GM06990 (cell line): Measurements from ENCODE around the gene USP24.

Experiments
- DNase-seq: peaks from one replicate; pipeline ENCODE4 v3.0.0-alpha.2; 2011; ENCODE audit not compliant: insufficient read length; ENCODE audit errors: extremely low read depth
- H3K27me3 ChIP-seq: replicated peaks from 2 replicates; pipeline ENCODE4 v1.6.0; 2011; ENCODE audit warnings: low read length; ENCODE audit not compliant: control insufficient read depth, insufficient read depth
- H3K36me3 ChIP-seq: 2 replicates; pipeline ENCODE4 v1.5.1; 2011; ENCODE audit warnings: low read length; ENCODE audit not compliant: control insufficient read depth, insufficient read depth
- H3K4me3 ChIP-seq: replicated peaks from 2 replicates; pipeline ENCODE4 v1.5.1; 2011; ENCODE audit warnings: low read depth, mild to moderate bottlenecking, control low read depth, low read length
- CTCF ChIP-seq: IDR thresholded peaks from 2 replicates; pipeline ENCODE4 v1.5.1; 2011; ENCODE audit warnings: low read length, control low read depth, mild to moderate bottlenecking, inconsistent platforms; ENCODE audit not compliant: insufficient read depth, poor library complexity, severe bottlenecking

USP24 gene

DNA sequence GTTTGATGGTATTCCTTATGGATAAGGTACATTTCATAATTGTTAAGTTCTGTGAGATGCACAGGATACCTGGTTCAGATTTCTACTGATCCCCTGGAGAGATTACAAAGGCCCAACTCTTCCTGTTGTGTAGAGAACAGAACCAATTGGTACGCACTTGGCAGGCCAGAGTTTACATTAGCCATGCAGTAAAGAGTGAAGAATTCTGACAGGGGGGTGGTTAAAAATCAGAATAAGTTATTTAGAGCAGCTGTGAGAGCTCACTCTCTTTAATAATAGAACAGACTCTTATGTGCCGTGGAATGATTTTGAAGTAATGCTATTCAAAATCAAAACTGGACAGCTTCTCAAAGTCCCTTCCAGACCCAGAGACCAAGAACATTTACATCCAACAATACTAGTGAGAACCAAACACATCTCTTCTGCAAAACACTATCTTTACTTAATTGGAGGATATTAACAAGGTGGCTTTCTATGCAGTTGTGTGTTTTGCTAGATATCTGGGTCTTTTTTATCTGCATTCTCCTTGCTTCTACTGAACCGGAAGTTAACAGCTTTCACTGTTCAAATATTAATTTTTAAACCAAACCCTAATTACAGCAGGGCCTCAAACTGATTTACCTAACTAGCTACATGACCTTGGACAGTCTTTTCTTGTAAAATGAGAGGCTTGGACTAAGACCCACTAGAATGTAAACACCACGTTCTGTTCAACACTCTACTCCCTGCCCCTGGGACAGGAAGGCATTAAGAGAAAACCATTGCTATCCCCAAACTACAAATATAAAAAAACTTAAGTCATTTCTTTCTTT is 4.0 kb downstream of the USP24 start:
- Histone ChIP-seq H3K27me3 (no peaks in the 10 kb centered on the region), H3K4me3 (no peak overlapping the region; the same call in 1 of the 2 replicates), H3K36me3 (no peaks in the 10 kb centered on the region; the same call in 1 of the 2 replicates)
- no peak for TF ChIP-seq CTCF
- DNase-seq = no peak

GRCh38 chr1:55209247-55209646 is 5.9 kb downstream of the USP24 start:
- H3K4me3 ChIP-seq = no peak overlapping the region
- H3K27me3 ChIP-seq = no peaks in the 10 kb centered on the region
- DNase-seq = no peak
- TF ChIP-seq CTCF = no peak
- no peaks in the 10 kb centered on the region; the same call in 1 of the 2 replicates for H3K36me3 ChIP-seq

DNA sequence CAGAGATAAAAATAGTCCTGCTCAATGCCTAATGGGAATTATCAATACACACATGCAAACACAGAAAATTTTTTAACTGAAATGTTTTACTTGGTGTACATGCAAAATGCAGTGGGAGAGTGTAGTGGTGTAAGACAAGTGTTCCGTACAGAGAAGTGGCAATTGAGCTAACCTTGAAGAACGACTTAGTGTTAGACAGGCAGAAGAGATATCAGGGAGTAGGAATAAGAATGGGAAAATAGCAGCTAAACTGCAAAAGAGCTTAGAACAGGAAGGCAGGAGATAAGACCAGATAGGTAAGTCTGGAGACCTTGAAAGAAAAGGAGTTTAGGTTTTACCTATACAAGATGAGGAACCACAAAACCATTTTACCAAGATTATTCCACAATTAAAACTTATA is 9.0 kb downstream of the USP24 start:
- H3K4me3 ChIP-seq = no peak overlapping the region
- H3K36me3 ChIP-seq = no peaks in the 10 kb centered on the region; the same call in 1 of the 2 replicates
- DNase-seq = no peak
- TF ChIP-seq CTCF = no peak
- H3K27me3 ChIP-seq = no peaks in the 10 kb centered on the region

DNA sequence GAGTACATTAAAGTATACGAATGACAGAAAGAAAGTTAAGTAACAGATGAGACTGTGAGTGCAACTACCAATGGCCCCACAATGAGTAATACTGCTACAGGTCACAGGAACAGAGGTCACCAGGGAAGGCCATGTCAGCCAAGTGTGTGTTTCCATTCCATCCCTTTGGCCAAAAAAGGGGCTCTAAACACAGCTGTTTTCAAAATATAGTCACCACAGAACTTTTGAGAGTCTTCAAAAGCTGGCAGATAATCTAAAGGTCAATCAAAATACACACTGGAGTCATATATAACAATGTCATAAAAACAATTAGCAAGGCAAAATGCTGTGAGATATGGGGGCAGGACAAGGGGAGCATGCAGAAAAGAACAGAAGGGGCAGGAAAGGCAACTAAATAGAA is 10.2 kb downstream of the USP24 start:
- DNase-seq = peak; percentile 42
- Histone ChIP-seq H3K27me3 (no peaks in the 10 kb centered on the region), H3K36me3 (no peaks in the 10 kb centered on the region; the same call in 1 of the 2 replicates), H3K4me3 (no peak overlapping the region)
- no peak for TF ChIP-seq CTCF

DNA sequence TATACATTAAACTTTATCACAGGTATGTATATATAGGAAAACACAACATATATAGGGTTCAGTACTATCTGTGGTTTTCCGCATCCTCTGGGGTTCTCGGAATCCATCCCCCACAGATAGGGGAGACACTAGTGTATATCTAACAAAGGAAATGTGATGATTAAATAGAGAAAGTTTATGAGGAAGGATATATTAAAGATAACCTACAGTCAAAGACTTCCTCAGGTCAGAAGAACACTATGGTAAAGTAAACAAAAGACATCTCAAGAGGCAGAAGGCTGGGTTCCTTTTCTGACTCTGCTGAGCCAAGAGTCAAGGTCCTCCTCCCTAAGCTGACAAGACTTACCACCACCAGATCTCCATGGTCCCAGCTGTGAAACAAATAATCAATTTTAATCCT is 12.1 kb downstream of the USP24 start:
- Histone ChIP-seq H3K36me3 (no peaks in the 10 kb centered on the region; the same call in 1 of the 2 replicates), H3K27me3 (no peaks in the 10 kb centered on the region), H3K4me3 (no peak overlapping the region)
- no peak for DNase-seq
- no peak for TF ChIP-seq CTCF
